Spleen (tissue), 7 donors: ENCODE results near the gene COA1.
A peak's percentile ranks its signal among the peaks of the same experiment; 100 is the strongest.

Source experiments
- POLR2A ChIP-seq, 3 donors: fragments of 450-650 bp; IDR thresholded peaks; one replicate each; pipeline ENCODE4 v1.5.1; 2017; ENCODE audit warnings: antibody characterized with exemption in 3 of 3, mild to moderate bottlenecking in 1 of 3
- POLR2AphosphoS5 ChIP-seq, 3 donors: sonication (generic); formaldehyde crosslinking; IDR thresholded peaks; one replicate each; pipeline ENCODE4 v1.5.1; 2017; ENCODE audit warnings: antibody characterized with exemption in 3 of 3
- TF ChIP-seq, protein P1 (sequence below), 11 experiments: fragments of 200-600 bp in 7 of 11; fragments of 450-650 bp in 4 of 11; sonication (generic) in 4 of 11; IDR thresholded peaks in 8 of 11; conservative IDR thresholded peaks in 3 of 11; 1 replicate in 7 of 11; 2 replicates in 4 of 11; pipeline versions ENCODE4 v1.4.0 to v1.8.0; 2016 to 2021; ENCODE audit warnings: antibody characterized with exemption in 11 of 11, inconsistent platforms in 4 of 11, mild to moderate bottlenecking in 1 of 11
- donor health status: DM: no; HTN: no; CAD: no; lungs with moderate emphysema.
- donor health status: DM: no; HTN: no; CAD: no.
- donor health status: DM: no; HTN: no; CAD: no.

GRCh38 chr7:43609097-43609496 is 120.2 kb downstream of the COA1 start:
- no peak for TF ChIP-seq POLR2A (IDR thresholded peaks at IDR 0.05)
- TF ChIP-seq, protein P1, sequence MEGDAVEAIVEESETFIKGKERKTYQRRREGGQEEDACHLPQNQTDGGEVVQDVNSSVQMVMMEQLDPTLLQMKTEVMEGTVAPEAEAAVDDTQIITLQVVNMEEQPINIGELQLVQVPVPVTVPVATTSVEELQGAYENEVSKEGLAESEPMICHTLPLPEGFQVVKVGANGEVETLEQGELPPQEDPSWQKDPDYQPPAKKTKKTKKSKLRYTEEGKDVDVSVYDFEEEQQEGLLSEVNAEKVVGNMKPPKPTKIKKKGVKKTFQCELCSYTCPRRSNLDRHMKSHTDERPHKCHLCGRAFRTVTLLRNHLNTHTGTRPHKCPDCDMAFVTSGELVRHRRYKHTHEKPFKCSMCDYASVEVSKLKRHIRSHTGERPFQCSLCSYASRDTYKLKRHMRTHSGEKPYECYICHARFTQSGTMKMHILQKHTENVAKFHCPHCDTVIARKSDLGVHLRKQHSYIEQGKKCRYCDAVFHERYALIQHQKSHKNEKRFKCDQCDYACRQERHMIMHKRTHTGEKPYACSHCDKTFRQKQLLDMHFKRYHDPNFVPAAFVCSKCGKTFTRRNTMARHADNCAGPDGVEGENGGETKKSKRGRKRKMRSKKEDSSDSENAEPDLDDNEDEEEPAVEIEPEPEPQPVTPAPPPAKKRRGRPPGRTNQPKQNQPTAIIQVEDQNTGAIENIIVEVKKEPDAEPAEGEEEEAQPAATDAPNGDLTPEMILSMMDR (IDR thresholded peaks at IDR 0.05 in 8 of 11, conservative IDR thresholded peaks at IDR 0.05 in 3 of 11), result no peak
- TF ChIP-seq POLR2AphosphoS5 (IDR thresholded peaks at IDR 0.05), result peak in 1 of 3 donors; percentile 16
